Right forelimb (tissue), 1 donor: ENCODE results near the gene ESCO1.

Source experiments
- DNase-seq: peaks from one replicate; pipeline ENCODE4 v3.0.0-alpha.2; 2018

The ESCO1 gene

DNA sequence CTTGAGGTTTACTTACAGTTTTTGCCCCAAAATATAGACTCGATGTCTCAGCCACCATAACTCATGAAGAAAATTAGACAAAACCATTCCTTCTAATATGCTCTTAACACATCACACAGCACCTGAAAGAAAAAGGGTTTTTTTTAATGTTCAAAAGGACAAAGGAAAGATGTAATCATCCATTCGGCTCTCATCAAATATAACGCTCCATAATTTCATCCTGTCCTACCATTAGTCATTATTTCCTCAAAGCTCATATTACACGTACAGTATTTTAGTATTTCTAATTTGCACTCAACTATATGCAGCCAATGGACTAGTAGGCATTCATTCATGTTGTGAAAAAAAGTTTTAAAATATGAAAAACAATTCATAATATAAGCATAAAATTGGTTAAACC lies 24.8 kb downstream of the ESCO1 start:
- DNase-seq = no peak

DNA sequence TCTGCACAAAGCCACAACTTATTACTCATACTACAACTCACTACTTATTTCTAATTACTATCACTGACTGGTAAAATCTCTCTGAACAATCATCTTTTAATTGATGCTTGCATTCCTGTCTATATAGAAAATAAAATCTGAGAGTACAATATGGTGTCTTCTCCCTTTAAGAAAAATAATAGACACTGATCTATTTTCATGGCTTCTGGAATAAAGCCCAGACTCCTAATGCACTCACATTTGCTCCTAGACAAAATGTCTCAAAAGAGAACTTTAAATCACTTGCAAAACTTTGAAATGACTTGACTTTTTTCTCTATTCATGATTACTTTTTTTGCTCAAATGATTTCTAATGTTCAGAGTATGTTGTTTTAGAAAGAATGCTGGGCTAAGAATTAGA lies 28.7 kb downstream of the ESCO1 start:
- DNase-seq = no peak

DNA sequence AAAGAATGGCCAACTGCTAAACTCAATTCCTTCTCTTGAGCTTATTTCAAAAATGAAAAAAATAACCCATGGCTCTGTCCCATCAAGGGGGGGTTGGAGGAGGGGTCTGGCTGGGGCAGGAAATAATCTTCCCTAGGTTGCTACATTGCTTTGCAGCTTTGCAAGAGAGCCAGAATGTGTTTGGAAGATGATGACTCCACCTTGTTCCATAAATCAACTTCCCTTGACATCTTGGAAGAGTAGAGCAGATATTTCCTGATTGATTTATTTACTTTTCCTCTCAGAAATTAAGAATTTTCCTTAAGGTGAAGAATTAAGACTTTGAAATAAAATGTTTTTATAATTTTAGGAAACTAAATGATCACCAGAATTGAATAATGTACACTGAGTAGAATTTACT lies 41.3 kb downstream of the ESCO1 start:
- no peak for DNase-seq

DNA sequence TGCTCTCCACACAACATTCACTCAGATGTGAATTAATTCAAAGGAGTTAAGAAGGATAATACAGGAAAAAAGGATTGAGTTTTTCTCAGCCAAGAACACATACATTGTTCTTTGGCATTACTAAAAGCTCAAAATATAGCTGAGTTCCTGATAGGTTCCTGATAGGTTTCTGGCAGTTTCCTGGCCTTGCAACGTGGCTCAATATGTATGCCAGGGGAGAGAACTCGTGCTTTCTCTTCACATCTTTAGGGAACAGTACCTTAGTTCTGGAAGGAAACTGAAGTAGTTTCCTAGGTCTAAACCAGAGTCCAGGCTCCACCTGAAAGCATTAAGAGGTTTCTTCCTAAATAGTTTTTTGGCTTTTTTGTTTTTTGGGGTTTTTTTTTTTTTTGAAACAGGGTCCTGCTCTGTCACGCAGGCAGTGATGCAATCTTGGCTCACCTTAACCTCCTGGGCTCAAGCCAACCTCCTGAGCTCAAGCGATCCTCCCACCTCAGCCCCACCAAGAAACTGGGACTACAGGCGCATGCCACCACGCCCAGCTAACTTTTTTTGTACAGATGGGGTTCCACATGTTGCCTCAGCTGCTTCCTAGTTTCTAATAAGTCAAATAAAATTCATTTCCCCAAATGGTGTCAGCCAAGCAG lies 42.8 kb downstream of the ESCO1 start:
- DNase-seq = no peak

DNA sequence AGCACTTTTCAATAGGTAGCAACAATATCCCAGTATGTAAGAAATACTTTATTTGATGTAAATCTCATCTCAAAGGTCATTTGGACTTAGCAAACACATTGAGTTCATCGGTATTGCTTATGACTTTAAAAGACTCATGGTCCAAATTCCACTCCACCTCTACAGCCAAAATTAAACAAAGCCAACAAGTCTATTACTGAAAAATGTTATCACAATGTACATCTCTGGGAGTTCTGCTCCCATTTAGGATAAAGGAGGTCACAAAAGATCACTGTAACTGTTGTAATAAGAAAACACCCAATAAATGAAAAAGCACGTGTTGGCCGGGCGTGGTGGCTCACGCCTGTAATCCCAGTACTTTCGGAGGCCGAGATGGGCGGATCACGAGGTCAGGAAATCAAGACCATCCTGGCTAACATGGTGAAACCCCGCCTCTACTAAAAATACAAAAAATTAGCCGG lies 50.0 kb downstream of the ESCO1 start:
- DNase-seq = no peak

DNA sequence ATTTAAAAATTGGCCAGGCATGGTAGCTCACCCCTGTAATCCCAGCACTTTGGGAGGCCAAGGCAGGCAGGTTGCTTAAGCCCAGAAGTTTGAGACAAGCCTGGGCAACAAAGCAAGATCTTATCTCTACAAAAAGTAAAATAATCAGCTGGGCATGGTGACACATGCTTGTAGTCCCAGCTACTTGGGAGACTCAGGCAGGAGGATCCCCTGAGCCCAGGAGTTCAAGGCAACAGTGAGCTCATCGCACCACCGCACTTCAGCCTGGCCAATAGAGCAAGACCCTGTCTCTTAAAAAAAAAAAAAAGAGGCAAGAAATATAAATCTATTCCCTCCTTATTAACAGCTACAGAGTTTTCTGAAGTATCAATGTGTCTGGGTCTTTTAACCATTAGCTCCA lies 51.9 kb downstream of the ESCO1 start:
- DNase-seq = no peak

DNA sequence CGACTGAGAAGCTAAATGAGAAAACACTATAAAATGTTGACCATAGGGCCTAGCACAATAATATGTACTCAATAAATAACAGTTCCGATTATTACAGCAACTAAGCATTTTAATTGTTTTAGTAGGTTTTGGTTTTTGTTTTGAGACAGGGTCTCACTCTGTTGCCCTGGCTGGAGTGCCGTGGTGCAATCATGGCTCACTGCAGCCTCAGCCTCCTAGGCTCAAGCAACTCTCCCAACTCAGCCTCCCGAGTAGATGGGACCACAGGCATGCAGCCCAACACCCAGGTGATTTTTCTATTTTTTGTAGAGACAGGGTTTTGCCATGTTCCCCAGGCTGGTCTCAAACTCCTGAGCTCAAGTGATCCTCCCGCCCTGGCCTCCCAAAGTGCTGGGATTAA lies 54.1 kb downstream of the ESCO1 start:
- DNase-seq = no peak

DNA sequence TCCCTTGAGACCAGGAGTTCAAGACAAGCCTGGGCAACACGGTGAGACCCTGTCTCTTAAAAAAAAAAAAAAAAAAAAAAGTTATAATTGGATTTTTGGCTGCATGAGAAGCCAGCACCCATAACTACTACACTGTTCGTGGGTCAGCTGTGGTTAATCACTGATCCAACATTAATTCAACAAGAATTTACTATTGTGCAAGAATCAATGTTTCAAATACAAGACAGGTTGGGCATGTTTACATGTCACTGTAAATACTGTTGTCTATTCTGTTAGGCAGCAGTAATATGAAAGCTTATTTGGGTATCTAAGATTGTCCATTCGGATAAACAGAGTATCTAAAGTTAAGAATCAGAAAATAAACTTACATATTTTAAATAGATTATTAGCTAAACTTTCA lies 62.3 kb downstream of the ESCO1 start:
- no peak for DNase-seq

DNA sequence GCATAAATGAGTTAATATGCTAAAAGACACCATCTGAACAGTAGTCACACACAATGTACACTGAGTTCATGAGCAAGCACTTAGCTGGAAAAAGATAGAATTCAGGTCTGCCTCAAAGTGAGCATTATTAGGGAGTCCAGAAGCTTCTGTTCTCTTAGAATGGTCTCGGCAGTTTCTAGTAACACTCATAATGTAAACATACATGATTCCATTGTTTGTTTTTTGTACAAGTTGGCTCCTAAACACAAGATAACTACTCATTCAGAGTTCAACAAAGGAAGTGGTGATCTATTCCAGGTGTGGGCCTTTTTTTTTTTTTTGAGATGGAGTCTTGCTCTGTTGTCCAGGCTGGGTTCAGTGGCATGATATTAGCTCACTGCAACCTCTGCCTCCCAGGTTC lies 66.2 kb downstream of the ESCO1 start:
- DNase-seq = no peak

DNA sequence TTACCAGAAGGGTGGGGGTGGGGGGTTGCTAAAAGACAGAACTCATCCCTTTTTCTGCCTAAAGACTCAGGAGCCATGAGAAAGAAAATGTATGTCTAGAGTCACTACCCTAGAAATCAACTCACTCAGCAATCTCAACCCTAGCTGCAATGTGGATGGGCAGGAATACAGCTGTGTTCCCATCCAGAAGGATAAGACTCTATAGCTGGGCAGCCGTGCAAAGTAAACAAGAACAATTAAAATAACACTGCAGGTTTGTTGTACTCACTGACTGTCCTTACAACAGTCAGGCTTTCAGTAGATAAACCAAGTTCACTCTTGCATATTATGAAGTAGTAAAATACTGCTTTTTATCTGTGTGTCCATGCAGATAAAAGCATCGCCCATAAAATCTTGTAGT lies 74.0 kb downstream of the ESCO1 start:
- no peak for DNase-seq

DNA sequence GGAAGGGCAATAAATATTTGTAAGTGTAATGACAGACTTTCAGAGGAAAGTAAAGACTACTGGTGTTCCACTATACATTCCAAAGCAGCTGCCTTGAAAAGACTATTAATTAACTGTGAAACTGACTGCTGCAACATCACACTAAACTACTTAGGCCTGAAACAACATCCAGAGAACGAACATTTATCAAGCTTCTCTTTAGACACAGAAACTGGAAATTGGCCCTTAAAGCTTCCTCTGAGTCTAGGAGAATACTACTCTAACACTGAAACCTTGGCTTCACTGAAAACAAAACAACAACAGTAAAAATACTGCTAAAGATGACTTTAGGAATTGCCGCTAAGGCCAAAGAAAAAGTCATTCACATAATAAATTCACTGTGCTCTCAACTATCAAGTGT lies 74.6 kb downstream of the ESCO1 start:
- no peak for DNase-seq

DNA sequence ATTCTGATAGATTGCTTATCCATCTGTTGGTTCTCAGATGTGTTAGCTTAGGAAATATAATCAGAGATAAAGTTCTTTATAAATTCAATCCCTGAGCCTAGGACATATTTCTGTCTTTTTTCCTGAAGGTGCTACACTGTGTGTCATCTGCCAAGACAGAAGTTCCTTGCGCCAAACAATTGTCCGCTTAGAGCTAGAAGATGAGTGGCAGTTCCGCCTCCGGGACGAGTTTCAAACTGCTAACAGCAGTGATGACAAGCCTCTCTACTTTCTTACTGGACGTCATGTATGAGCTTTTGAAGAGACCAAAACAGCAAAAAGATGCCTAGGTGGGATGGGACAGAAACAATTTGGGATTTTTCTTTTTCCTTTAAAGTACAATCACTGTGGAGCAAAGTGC lies 78.0 kb downstream of the ESCO1 start:
- no peak for DNase-seq

DNA sequence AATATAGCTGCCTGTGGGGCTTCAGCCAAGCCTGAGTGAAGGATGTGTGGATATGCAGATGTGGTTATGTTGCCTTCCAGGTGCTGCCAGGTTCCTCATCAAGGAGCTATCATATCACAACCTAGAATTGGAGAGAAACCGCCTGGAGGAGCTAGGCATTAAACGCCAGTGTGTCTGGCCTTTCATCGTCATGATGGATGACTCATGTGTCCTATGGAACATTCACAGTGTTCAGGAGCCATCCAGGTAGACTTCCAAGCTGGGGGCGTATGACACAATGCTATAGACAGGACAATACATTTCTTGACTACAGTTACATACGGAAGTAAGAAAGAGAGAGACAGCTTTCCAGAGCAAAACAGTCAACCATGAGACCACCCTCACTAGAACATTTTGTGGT lies 86.8 kb downstream of the ESCO1 start:
- DNase-seq = no peak

DNA sequence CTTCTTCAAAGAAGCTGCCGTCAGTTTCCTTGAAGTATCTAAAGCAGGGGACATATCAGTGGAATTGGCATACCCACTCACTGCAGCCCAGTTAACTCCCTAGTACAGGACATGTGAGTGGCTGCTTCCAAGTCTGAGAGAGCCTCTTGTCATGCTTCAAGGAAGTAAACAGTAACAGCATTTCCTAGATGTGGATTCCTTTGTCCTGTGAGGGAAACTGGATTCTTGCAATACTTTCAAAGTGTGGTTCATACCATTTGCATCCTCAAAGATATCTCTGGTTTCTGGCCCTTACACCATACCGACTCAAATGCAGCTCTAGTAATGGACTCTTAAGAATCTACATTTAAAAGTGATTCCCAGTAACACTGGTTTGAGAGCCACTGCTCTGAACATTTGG lies 87.2 kb downstream of the ESCO1 start:
- no peak for DNase-seq

DNA sequence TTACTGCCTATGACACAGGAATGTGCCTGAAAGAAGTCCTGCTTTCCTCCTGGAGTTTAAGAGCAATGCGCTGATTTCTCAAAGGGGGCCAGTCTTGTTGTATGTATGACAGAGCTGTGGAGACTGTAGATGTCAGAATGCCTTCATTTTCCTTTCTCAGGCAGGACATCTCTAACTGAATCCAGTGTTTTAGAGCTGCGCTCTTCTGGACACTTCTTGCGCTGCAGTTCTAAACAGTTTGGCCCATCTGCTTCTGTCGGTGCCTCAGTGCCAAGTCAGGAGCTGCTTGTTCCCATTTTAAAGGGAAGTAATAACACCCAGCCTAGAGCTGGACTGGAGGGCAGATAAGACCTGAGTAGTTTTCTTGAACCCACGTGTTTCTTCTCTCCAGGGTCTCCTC lies 91.4 kb downstream of the ESCO1 start:
- no peak for DNase-seq

DNA sequence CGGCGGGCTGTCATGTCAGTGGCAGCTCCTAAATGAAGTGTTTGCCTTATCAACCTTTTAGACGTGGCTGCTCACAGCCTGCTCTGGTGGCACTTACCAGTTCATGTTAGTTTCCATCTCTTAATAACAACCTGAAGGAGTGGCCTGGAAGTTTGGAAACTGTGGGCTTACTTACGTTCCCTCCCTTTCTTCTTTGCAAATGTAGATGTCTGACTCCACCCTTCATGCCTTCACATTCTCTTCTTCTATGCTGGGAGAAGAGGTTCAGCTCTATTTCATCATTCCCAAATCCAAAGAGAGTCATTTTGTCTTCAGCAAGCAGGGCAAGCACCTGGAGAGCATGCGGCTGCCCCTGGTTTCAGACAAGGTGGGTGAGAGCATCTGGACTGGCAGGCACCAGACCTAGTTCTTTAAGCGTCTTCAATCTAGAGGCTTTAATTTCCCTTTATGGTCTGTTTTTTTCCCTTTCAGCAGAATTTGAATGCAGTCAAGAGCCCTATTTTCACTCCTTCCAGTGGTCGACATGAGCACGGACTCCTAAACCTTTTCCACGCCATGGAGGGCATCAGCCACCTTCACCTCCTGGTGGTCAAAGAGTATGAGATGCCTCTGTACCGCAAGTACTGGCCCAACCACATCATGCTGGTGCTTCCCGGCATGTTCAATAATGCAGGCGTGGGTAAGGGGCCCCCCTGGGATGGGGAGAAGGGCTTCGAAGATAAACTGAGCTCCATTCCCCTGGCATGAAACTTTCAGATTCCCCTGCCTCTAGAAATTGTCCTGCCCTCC lies 92.4 kb downstream of the ESCO1 start:
- DNase-seq = no peak

DNA sequence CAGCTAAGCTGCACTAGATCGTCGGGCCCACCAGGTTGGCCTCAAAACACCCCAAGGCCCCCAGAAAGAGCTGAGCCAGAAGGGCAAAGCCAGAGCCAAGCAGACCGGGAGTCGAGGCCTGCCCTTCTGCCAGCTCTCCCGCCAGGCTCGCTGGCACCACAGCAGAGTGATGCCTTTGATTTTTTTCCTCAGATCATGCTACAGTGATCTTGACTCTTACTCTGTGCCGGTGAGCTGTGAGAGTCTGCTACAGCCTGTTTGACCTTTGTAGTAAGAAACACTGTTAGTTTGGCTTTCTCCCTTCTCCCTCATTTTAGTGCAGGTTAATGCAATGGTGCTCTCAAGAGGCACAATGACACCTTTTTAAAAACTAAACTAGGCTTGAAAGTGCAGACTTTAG lies 97.8 kb downstream of the ESCO1 start:
- DNase-seq = no peak

DNA sequence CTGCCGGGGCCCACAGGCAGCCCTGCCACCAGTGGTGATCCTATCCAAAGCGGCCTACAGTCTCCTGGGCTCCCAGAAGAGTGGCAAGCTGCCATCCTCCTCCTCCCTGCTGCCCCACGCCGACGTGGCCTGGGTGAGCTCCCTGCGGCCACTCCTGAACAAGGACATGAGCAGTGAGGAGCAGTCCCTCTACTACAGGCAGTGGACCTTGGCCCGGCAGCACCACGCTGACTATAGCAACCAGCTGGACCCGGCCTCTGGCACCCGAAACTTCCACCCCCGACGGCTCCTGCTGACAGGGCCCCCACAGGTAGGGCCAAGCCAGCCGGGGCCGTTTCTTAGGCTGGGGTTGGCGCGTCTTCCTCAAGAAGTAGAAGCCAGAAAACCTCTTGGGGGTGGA lies 100.5 kb downstream of the ESCO1 start:
- DNase-seq = no peak

DNA sequence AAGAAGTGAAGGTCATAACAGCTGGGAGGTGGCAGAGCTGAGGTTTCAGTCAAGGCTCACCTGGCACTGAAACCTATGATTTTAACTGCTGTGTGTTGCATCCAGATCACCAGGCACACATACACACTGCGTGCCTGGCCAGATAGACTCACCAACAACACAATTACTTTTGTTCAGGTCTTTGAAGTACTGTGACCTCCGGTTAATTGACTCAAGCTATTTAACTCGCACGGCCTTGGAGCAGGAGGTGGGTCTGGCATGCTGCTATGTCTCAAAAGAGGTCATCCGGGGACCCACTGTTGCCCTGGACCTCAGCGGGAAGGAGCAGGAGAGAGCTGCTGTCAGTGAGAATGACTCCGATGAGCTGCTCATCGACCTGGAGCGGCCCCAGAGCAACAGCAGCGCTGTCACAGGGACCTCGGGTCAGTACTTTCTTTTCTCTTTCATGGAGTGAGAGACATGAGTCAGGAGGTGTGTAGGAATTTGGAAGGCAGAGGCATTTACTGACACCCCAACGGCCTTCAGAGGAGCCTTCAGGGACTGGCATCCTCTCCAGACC lies 104.1 kb downstream of the ESCO1 start:
- no peak for DNase-seq

DNA sequence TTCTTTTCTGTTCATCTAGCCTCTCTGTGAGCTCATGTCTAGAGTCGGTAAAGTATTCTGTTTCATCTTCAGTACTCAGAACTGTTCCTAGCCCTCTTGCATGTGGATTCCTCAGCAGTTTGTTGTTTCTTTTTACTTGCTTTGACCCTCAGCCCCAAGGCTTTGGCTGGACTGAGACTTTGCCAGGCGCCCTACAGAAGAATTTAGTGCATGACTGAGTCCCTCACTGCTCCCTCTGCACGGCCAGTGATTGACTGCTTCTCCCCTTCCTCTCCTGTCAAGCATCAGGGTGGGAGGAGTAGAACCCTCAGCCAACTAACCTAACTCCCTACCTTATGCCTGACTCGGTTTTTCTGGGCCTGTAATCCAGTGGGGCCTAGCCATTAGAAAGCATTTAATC lies 109.8 kb downstream of the ESCO1 start:
- DNase-seq = no peak

DNA sequence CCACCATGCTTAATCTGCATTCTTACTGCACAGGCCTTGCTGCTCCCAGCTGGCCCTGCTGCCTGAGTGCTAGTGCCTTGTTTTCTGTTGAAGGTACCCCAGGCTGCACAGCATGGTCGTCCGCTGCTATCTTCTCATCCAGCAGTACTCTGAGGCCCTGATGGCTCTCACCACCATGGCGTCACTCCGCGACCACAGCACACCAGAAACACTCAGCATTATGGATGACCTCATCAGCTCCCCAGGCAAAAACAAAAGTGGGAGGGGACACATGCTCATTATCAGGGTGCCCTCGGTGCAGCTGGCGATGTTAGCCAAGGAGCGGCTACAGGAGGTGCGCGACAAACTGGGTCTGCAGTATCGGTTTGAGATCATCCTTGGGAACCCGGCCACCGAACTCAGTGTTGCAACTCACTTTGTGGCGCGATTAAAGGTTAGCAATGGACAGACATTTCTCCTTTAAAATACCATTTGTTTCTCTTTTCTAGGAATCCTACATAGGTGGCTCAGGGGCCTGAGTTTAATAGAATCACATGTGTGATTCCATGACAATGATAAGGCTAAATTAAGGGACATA lies 110.5 kb downstream of the ESCO1 start:
- no peak for DNase-seq

DNA sequence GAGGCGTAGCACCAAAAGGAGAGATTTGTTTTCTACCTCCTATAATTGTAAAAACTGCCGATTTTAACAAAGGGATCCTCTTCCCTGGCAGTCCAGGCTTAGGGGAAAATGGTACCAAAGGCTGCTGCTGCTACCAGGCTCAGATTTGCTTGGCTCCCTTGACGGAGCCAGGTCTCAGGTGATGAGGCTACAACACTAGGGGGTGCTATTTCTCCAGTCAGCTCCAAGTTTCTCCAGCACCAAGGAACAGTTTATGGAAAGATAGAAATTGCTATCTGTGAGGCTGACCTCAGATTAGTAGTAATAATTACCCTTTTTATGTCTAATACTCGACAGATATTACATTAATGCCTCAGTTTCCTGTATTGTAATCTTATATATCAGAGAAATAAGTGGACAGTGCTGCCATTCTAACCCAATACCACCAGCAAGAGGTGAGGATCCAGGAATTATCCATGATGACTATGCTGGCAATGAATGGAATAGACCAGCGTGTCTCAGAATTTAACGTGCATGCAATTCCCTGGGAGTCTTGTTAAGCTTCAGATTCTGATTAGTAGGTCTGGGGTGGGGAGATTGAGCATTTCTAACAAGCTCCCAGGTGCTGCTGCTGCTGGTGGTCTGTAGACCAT lies 111.3 kb downstream of the ESCO1 start:
- no peak for DNase-seq

DNA sequence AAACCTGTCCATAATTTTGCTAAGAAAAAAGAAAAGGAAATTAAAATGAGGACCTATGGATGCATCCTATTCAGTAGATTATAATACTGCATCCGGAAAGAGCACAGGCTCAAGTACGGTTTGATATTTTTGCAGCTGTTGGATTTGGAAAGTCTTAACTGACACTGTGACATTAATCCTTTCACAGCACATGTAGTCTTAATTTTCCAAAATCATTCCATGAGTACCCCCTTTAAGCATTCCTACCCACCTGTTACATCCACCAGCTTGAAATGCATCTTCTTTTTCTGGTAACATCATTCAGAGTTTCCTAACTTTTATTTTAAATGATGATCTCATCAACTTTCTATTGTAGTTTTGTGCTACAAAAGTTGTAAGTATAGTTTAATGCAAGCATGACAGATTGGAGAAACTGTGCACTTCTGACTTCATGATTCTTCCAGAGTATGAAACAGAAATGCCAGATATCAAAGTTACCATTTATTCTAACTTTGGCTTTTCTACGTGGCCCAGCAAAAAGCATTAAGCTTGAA lies 113.5 kb downstream of the ESCO1 start:
- no peak for DNase-seq
